HL-60 (cell line): ENCODE results near the gene STX8.
"Not testable (repeated sequence)": the region's sequence is repeated elsewhere in the genome, so short reads cannot be mapped to it uniquely, and the experiment has no call there.

ENCODE experiments used
- CTCF ChIP-seq: IDR thresholded peaks from one replicate; pipeline ENCODE4 v1.5.1; 2011; ENCODE audit warnings: low read length, control low read depth, inconsistent platforms; ENCODE audit not compliant: insufficient read depth
- REST ChIP-seq: IDR thresholded peaks from 2 replicates; pipeline ENCODE4 v1.6.1; 2012; ENCODE audit warnings: low read depth; ENCODE audit not compliant: insufficient replicate concordance

- TF ChIP-seq CTCF, REST: not testable (repeated sequence)
These were observed 199.4 kb downstream of the STX8 start for GRCh38 chr17:9376177-9376576.
